GM19395 (cell line): Measurements from ENCODE around the gene PCNX1.
"Not testable (repeated sequence)": the region's sequence is repeated elsewhere in the genome, so short reads cannot be mapped to it uniquely, and the experiment has no call there.

Experiments
- ATAC-seq: cut with Tn5 transposase; IDR thresholded peaks from one replicate; pipeline ENCODE4 v1.9.1; 2021; ENCODE audit warnings: mild to moderate bottlenecking, moderate library complexity; ENCODE audit not compliant: unreplicated experiment

The PCNX1 gene

GRCh38 chr14:70907176-70907995, at the start of gene PCNX1:
PCNX1 (plus strand) TSS chr14:70907459; CDS start chr14:70907851, 392 bp downstream.
- peak; percentile 75 for ATAC-seq

- ATAC-seq: no peak
Measured at GRCh38 chr14:70857496-70857890, 49.8 kb upstream of the PCNX1 start.

GRCh38 chr14:70858641-70859040, 48.6 kb upstream of the PCNX1 start:
- ATAC-seq: no peak

GRCh38 chr14:70866992-70867391, 40.3 kb upstream of the PCNX1 start:
- not testable (repeated sequence) for ATAC-seq

GRCh38 chr14:70871001-70871400, 36.3 kb upstream of the PCNX1 start:
- no peak for ATAC-seq

GRCh38 chr14:70871863-70872677, 35.2 kb upstream of the PCNX1 start:
- peak; percentile 62 for ATAC-seq

GRCh38 chr14:70872678-70873020, 34.6 kb upstream of the PCNX1 start:
- peak; percentile 22 for ATAC-seq

- ATAC-seq: no peak
Measured at GRCh38 chr14:70873627-70874026, 33.6 kb upstream of the PCNX1 start.

- ATAC-seq: not testable (repeated sequence)
Measured at GRCh38 chr14:70875811-70876460, 31.3 kb upstream of the PCNX1 start.

- ATAC-seq: no peak
Measured at GRCh38 chr14:70879448-70879847, 27.8 kb upstream of the PCNX1 start.

GRCh38 chr14:70880888-70881287, 26.4 kb upstream of the PCNX1 start:
- ATAC-seq: not testable (repeated sequence)

- ATAC-seq: peak; percentile 69
Measured at GRCh38 chr14:70881549-70882177, 25.6 kb upstream of the PCNX1 start.

- no peak for ATAC-seq
Measured at GRCh38 chr14:70882776-70883492, 24.3 kb upstream of the PCNX1 start.

- ATAC-seq: no peak
Measured at GRCh38 chr14:70884595-70885342, 22.5 kb upstream of the PCNX1 start.

- no peak for ATAC-seq
Measured at GRCh38 chr14:70885343-70886022, 21.8 kb upstream of the PCNX1 start.

GRCh38 chr14:70886421-70887206, 20.6 kb upstream of the PCNX1 start:
- peak; percentile 52 for ATAC-seq

GRCh38 chr14:70887207-70887681, 20.0 kb upstream of the PCNX1 start:
- peak; percentile 55 for ATAC-seq
